HEK293T (cell line): ENCODE data around the gene MRM2.

Experiments
- CTBP1 ChIP-seq: fragments of 450-650 bp; IDR thresholded peaks from 2 replicates; pipeline ENCODE4 v1.6.1; 2016; ENCODE audit warnings: borderline replicate concordance
- ELF4 ChIP-seq: fragments of 450-650 bp; IDR thresholded peaks from 2 replicates; pipeline ENCODE4 v1.6.1; 2017; ENCODE audit warnings: antibody characterized with exemption
- FOXK2 ChIP-seq: fragments of 450-650 bp; IDR thresholded peaks from 2 replicates; pipeline ENCODE4 v1.6.1; 2016; ENCODE audit warnings: mild to moderate bottlenecking
- L3MBTL2 ChIP-seq: fragments of 450-650 bp; conservative IDR thresholded peaks from 2 replicates; pipeline ENCODE4 v1.6.1; 2016; ENCODE audit warnings: mild to moderate bottlenecking
- LEF1 ChIP-seq: fragments of 450-650 bp; IDR thresholded peaks from 2 replicates; pipeline ENCODE4 v1.6.1; 2017; ENCODE audit warnings: mild to moderate bottlenecking, borderline replicate concordance
- NFRKB ChIP-seq: fragments of 450-650 bp; IDR thresholded peaks from 2 replicates; pipeline ENCODE4 v1.6.1; 2016; ENCODE audit warnings: mild to moderate bottlenecking, moderate library complexity
- PKNOX1 ChIP-seq: fragments of 450-650 bp; IDR thresholded peaks from 2 replicates; pipeline ENCODE4 v1.6.1; 2016
- SUZ12 ChIP-seq: fragments of 450-650 bp; IDR thresholded peaks from 2 replicates; pipeline ENCODE4 v1.6.1; 2016; ENCODE audit warnings: mild to moderate bottlenecking
- TARDBP ChIP-seq: fragments of 450-650 bp; IDR thresholded peaks from 2 replicates; pipeline ENCODE4 v1.6.1; 2016

GRCh38 chr7:2220506-2220905, 21.5 kb downstream of the MRM2 start:
- TF ChIP-seq L3MBTL2 (no peak), FOXK2 (no peak), ELF4 (no peak), TARDBP (no peak), CTBP1 (no peak), NFRKB (no peak), PKNOX1 (no peak), SUZ12 (no peak), LEF1 (no peak)
